H1 (cell line): ENCODE results near the gene TPRKB. TPM values are rescaled to one million over a fixed set of nuclear protein-coding genes. Genes with fewer than 3 reads are reported as not detected.

Experiments
- polyA plus RNA-seq, 7 experiments: library from polyadenylated mRNA; depleted of rRNA in 3 of 7; stranded (reverse) in 5 of 7; unstranded in 2 of 7; fragments of >200 nt in 5 of 7; fragments of 200-250 nt in 2 of 7; gene quantifications; 1 replicate in 5 of 7; 2 replicates in 1 of 7; 4 replicates in 1 of 7; pipeline versions ENCODE4 v1.2.1 to v1.2.3, GENCODE V29; 2011 to 2013; ENCODE audit warnings: missing spikeins in 2 of 7, mixed read lengths in 2 of 7
- total RNA-seq: library from RNA; stranded (reverse); fragmentation: NEBNext Ultra II Directional; extraction: Animal tissue kit (Norgen Biotek cat#: 25700); gene quantifications from 2 replicates; pipeline ENCODE4 v1.2.1, GENCODE V29; 2021

The TPRKB gene
- total and polyA plus RNA-seq, 2 of the 8 experiments (the other 6 are each of a cell fraction or from before 2014, with no cell fraction given): 40.3 to 41.6 TPM

Other genes with a start within 250 kb of the TPRKB start
- not detected in 2 replicates for gene NAT8, start 94.9 kb downstream of the TPRKB start, total RNA-seq
- not detected in 2 replicates for gene NAT8, start 94.9 kb downstream of the TPRKB start, polyA plus RNA-seq (2011; rRNA removed)
- gene DUSP11, start 42.8 kb upstream of the TPRKB start, total RNA-seq: 17.8 and 19.1 TPM in 2 replicates
- 7.0 and 12.2 TPM in 2 replicates for gene DUSP11, start 42.8 kb upstream of the TPRKB start, polyA plus RNA-seq (2011; rRNA removed)
- 0.21 and 0.39 TPM in 2 replicates for gene C2orf78, start 46.8 kb upstream of the TPRKB start, total RNA-seq
- gene C2orf78, start 46.8 kb upstream of the TPRKB start, polyA plus RNA-seq (2011; rRNA removed): 0.88 and 0.89 TPM in 2 replicates
- gene STAMBP, start 91.6 kb upstream of the TPRKB start, total RNA-seq: 49.7 and 50.5 TPM in 2 replicates
- gene STAMBP, start 91.6 kb upstream of the TPRKB start, polyA plus RNA-seq (2011; rRNA removed): 32.6 and 35.8 TPM in 2 replicates
- 11.0 and 13.7 TPM in 2 replicates for gene ACTG2, start 155.7 kb upstream of the TPRKB start, total RNA-seq
- gene ACTG2, start 155.7 kb upstream of the TPRKB start, polyA plus RNA-seq (2011; rRNA removed): 4.8 and 6.2 TPM in 2 replicates
- 103 and 110 TPM in 2 replicates for gene DGUOK, start 189.5 kb upstream of the TPRKB start, total RNA-seq
- 129 and 168 TPM in 2 replicates for gene DGUOK, start 189.5 kb upstream of the TPRKB start, polyA plus RNA-seq (2011; rRNA removed)
- gene TET3, start 247.6 kb upstream of the TPRKB start, total RNA-seq: 20.2 and 21.1 TPM in 2 replicates
- 4.5 and 5.5 TPM in 2 replicates for gene TET3, start 247.6 kb upstream of the TPRKB start, polyA plus RNA-seq (2011; rRNA removed)